SKM-1 treated with dmso at 0.1 percent for 144 hours (cell line): Measurements from ENCODE around the gene PCCA.

Experiments
- DNase-seq: peaks from one replicate; lab custom pipeline; 2025; ENCODE audit not compliant: unreplicated experiment; lab: John Stamatoyannopoulos, UW

Gene PCCA

GRCh38 chr13:100395698-100396373, 306.9 kb downstream of the PCCA start:
- DNase-seq = no peak

GRCh38 chr13:100396776-100397175, 307.9 kb downstream of the PCCA start:
- DNase-seq = no peak

- no peak for DNase-seq
Measured at GRCh38 chr13:100397627-100398026, 308.7 kb downstream of the PCCA start.

GRCh38 chr13:100398360-100398759, 309.5 kb downstream of the PCCA start:
- no peak for DNase-seq

- no peak for DNase-seq
Measured at GRCh38 chr13:100399455-100399854, 310.6 kb downstream of the PCCA start.

GRCh38 chr13:100403675-100404074, 314.8 kb downstream of the PCCA start:
- DNase-seq = no peak

GRCh38 chr13:100409132-100409531, 320.2 kb downstream of the PCCA start:
- no peak for DNase-seq

GRCh38 chr13:100423375-100423774, 334.5 kb downstream of the PCCA start:
- peak; percentile 81 for DNase-seq

- DNase-seq = no peak
Measured at GRCh38 chr13:100428986-100429385, 340.1 kb downstream of the PCCA start.

GRCh38 chr13:100432611-100433010, 343.7 kb downstream of the PCCA start:
- DNase-seq = no peak

- no peak for DNase-seq
Measured at GRCh38 chr13:100433475-100433874, 344.6 kb downstream of the PCCA start.

- no peak for DNase-seq
Measured at GRCh38 chr13:100434010-100434763, 345.3 kb downstream of the PCCA start.

GRCh38 chr13:100436099-100436498, 347.2 kb downstream of the PCCA start:
- DNase-seq = no peak

GRCh38 chr13:100438059-100438788, 349.3 kb downstream of the PCCA start:
- no peak for DNase-seq

GRCh38 chr13:100439247-100439970, 350.5 kb downstream of the PCCA start:
- no peak for DNase-seq

GRCh38 chr13:100440751-100441425, 352.0 kb downstream of the PCCA start:
- no peak for DNase-seq

GRCh38 chr13:100442095-100442832, 353.4 kb downstream of the PCCA start:
- no peak for DNase-seq

- DNase-seq = no peak
Measured at GRCh38 chr13:100443278-100443997, 354.5 kb downstream of the PCCA start.

GRCh38 chr13:100443998-100444328, 355.1 kb downstream of the PCCA start:
- no peak for DNase-seq
